Measurements from ENCODE around the gene PRMT3.
"Not testable (repeated sequence)": the region's sequence is repeated elsewhere in the genome, so short reads cannot be mapped to it uniquely, and the experiment has no call there.

The PRMT3 gene

DNA sequence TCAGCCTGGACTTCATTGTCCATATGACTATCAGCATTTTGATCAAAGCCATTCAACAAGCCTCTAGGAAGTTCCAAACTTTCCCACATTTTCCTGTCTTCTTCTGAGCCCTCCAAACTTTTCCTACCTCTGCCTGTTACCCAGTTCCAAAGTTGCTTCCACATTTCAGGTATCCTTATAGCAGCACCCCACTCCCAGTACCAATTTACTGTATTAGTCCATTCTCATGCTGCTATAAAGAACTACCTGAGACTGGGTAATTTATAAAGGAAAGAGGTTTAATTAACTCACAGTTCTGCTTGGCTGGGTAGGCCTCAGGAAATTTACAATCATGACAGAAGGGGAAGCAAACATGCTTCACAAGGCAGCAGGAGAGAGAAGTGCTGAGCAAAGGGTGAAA is 168.9 kb downstream of the PRMT3 start:
- H3K27me3 Mint-ChIP-seq, H3K4me1 Mint-ChIP-seq, H3K36me3 Mint-ChIP-seq, H3K27ac Mint-ChIP-seq, H3K9me3 Mint-ChIP-seq, H3K4me3 Mint-ChIP-seq, ATAC-seq: not testable (repeated sequence)

- ATAC-seq = no peak
- Mint-ChIP-seq H3K4me1 (no peaks in the 10 kb centered on the region), H3K4me3 (no peak overlapping the region), H3K27ac (no peak overlapping the region), H3K27me3 (peaks cover 9% of the 10 kb centered on the region), H3K9me3 (peaks cover 5% of the 10 kb centered on the region), H3K36me3 (no peaks in the 10 kb centered on the region)
These were observed 171.2 kb downstream of the PRMT3 start for GRCh38 chr11:20558741-20559140.
